Sigmoid colon (tissue), 7 donors: Measurements from ENCODE around the gene FAM117A. TPM values are rescaled to one million over a fixed set of nuclear protein-coding genes. Genes with fewer than 3 reads are reported as not detected.

Source experiments
- DNase-seq: peaks from one replicate; pipeline ENCODE4 v3.0.0-alpha.2; 2019
- H3K27ac ChIP-seq, 4 donors: fragments of 200-600 bp; sonication (generic); one replicate each; pipeline ENCODE4 v1.5.1; 2016 to 2019; ENCODE audit warnings: mild to moderate bottlenecking in 1 of 4
- H3K27me3 ChIP-seq, 3 donors: fragments of 200-600 bp; sonication (generic); one replicate each; pipeline ENCODE4 v1.5.1; 2019; ENCODE audit warnings: mild to moderate bottlenecking in 1 of 3
- H3K36me3 ChIP-seq, 4 donors: fragments of 200-600 bp; sonication (generic); one replicate each; pipeline ENCODE4 v1.5.1; 2016 to 2019
- H3K4me1 ChIP-seq, 4 donors: fragments of 200-600 bp; sonication (generic); one replicate each; pipeline ENCODE4 v1.5.1; 2017 to 2019
- H3K4me3 ChIP-seq, 4 donors: fragments of 200-600 bp; sonication (generic); one replicate each; pipeline ENCODE4 v1.5.1; 2017 to 2019; ENCODE audit warnings: mild to moderate bottlenecking in 2 of 4, moderate library complexity in 1 of 4
- H3K9me3 ChIP-seq, 4 donors: fragments of 200-600 bp in 3 of 4; sonication (generic) in 3 of 4; one replicate each; pipeline versions ENCODE4 v1.5.1 to v1.6.1; 2013 to 2019
- CTCF ChIP-seq, 4 experiments: fragments of 450-650 bp in 3 of 4; fragments of 200-600 bp in 1 of 4; IDR thresholded peaks; one replicate each; pipeline ENCODE4 v1.5.1; 2016 to 2019; ENCODE audit warnings: antibody characterized with exemption in 4 of 4, mild to moderate bottlenecking in 3 of 4, moderate library complexity in 2 of 4
- EP300 ChIP-seq, 4 donors: sonication (generic); formaldehyde crosslinking; IDR thresholded peaks; one replicate each; pipeline ENCODE4 v1.6.1; 2017; ENCODE audit warnings: antibody characterized with exemption in 4 of 4
- POLR2A ChIP-seq, 2 donors: fragments of 450-650 bp; IDR thresholded peaks; one replicate each; pipeline ENCODE4 v1.6.1; 2016; ENCODE audit warnings: antibody characterized with exemption in 2 of 2, mild to moderate bottlenecking in 2 of 2, moderate library complexity in 2 of 2
- POLR2AphosphoS5 ChIP-seq, 4 donors: sonication (generic); formaldehyde crosslinking; IDR thresholded peaks; one replicate each; pipeline ENCODE4 v1.6.1; 2017; ENCODE audit warnings: antibody characterized with exemption in 4 of 4
- WGBS, 2 donors: extraction: QIAGEN DNeasy Blood & Tissue Kit; methylation state at CpG; one replicate each; pipeline ENCODE4 v1.1.7; 2013; 5-methylcytosine and 5-hydroxymethylcytosine counted together
- intact Hi-C: fragments of 100-400 bp; cut with DNase I; formaldehyde crosslinking; loops from one replicate; pipeline ENCODE4 v1.15.1; 2023
- polyA plus RNA-seq, 3 donors: library from polyadenylated mRNA; stranded (reverse); fragments of 200-250 nt; gene quantifications; one replicate each; pipeline ENCODE4 v1.2.3, GENCODE V29; 2013
- total RNA-seq, 4 donors: library from RNA; depleted of rRNA; stranded (reverse); fragments of >200 nt; gene quantifications; one replicate each; pipeline ENCODE4 v1.1.0, GENCODE V29; 2016
- donor health status: healthy with polysubstance abuse.
- donor health status: Bipolar disorder and iron deficiency.
- donor health status: healthy.

Gene FAM117A, protein sequence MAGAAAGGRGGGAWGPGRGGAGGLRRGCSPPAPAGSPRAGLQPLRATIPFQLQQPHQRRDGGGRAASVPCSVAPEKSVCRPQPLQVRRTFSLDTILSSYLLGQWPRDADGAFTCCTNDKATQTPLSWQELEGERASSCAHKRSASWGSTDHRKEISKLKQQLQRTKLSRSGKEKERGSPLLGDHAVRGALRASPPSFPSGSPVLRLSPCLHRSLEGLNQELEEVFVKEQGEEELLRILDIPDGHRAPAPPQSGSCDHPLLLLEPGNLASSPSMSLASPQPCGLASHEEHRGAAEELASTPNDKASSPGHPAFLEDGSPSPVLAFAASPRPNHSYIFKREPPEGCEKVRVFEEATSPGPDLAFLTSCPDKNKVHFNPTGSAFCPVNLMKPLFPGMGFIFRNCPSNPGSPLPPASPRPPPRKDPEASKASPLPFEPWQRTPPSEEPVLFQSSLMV
- 10 to 100 TPM; 11.1 to 34.6 (median 27.4) TPM for total RNA-seq
- polyA plus RNA-seq = 10 to 100 TPM in 1 of 3 donors, 1 to 10 TPM in 2; 3.5 to 15.6 (median 9.6) TPM

DNA sequence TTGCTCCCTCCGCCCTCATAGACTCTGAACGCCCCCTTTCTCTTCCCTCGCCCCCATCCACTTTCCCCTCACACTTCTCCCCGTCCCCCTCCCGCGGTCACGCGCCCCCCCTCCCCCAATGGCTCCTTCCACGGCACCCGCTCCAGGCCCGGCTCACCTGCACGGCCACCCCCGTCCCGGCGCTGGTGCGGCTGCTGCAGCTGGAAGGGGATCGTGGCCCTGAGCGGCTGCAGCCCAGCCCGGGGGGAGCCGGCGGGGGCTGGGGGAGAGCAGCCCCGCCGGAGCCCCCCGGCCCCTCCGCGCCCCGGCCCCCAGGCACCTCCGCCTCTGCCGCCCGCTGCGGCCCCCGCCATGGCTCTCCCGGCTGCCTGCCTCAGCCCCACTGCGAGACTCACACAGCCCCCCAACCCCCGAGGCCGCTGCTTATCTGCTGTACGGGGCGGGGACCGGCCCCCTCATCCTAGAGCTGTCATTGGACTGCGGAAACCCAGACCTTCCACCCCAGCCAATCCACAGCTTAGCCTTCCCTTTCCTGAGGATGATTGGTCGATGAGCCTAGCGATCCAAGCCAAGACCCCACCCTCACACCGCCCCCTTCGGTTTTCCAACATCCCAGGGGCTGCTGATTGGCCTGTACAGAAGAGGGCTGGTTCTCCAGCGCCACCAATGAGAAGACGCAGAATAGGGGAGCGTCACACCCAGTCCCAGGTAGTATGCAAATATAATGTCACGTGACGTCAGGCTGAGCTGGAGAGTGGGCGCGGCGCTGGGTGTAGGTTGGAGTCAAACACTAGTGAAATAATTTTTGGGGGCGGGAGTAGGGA is at the start of gene FAM117A:
Gene FAM117A (minus strand): TSS at position 397 of the 824 bp plus-strand sequence. CDS start 44 bp downstream, at position 353.
- DNase-seq = peak; percentile 99
- Histone ChIP-seq H3K9me3 (no peaks in the 10 kb centered on the region), H3K36me3 (no peaks in the 10 kb centered on the region), H3K27ac (peak within 1 kb of the TSS; percentile 85 to 94 (median 92)), H3K4me1 (peaks cover 0 to 51% (median 40%) of the 10 kb centered on the region in 4 donors), H3K27me3 (no peaks in the 10 kb centered on the region), H3K4me3 (peak within 1 kb of the TSS; percentile 70 to 99 (median 98))
- TF ChIP-seq POLR2AphosphoS5 (IDR thresholded peaks at IDR 0.05) = peak; percentile 79 to 94 (median 88)
- TF ChIP-seq EP300 (IDR thresholded peaks at IDR 0.05) = no peak
- no peak for TF ChIP-seq CTCF (IDR thresholded peaks at IDR 0.05)
- peak; percentile 30 to 40 for TF ChIP-seq POLR2A (IDR thresholded peaks at IDR 0.05)
- intact Hi-C loops = loop anchor here (5.0 kb wide), 2 partner anchors 37 to 57 kb away; partner anchors contain the start of gene SLC35B1
- 1% methylated on average over 53 of the region's 53 CpGs for WGBS, 2 donors

DNA sequence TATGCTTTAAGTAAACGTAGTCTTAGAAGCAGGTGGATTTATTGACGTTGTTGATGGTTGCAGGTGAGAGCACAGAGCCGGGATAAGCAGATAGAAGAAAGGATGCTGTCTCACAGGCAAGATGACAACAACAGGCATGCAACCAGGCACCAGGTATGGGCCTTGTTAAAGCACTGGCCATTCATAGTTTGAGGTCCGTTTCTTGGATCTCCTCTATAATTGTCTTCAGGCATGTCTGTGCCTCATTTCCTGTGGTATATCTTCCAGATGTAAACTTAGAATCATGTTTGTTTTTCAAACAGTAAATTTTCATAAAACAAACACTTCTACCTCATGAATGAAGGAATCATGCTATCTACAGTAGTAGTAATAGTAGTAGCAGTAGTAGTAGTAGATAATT is 45.1 kb upstream of the FAM117A start:
- Histone ChIP-seq H3K4me1 (no peaks in the 10 kb centered on the region), H3K9me3 (no peaks in the 10 kb centered on the region), H3K4me3 (no peak overlapping the region), H3K36me3 (peaks cover 4 to 94% (median 28%) of the 10 kb centered on the region in 4 donors), H3K27me3 (no peaks in the 10 kb centered on the region), H3K27ac (no peak overlapping the region)
- TF ChIP-seq CTCF (IDR thresholded peaks at IDR 0.05) (no peak), POLR2A (IDR thresholded peaks at IDR 0.05) (no peak), POLR2AphosphoS5 (IDR thresholded peaks at IDR 0.05) (no peak), EP300 (IDR thresholded peaks at IDR 0.05) (no peak)
- intact Hi-C loops = no loop called here
- no peak for DNase-seq
- WGBS, 2 donors = 48 to 73% methylated on average over 4 of the region's 4 CpGs

DNA sequence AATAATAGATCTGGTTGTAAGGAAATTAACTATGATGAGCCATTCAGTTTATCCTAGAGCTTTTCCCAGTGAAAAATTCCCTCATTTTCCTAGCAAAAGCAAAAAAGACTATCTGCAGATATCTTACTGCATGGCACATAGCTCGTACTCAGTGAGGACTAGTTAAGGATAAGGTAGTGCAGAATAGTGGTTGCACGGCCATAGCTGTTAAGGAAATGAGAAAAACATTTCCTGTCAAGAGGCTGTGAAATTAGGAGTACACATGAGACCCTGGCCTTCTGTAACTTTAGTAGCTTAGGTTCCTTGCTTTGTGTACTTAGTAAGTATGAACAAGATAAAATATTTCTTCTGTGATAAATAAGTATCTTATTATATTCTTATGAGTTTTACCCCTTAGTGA is 34.8 kb upstream of the FAM117A start:
- TF ChIP-seq EP300 (IDR thresholded peaks at IDR 0.05) (no peak), POLR2AphosphoS5 (IDR thresholded peaks at IDR 0.05) (no peak), POLR2A (IDR thresholded peaks at IDR 0.05) (no peak), CTCF (IDR thresholded peaks at IDR 0.05) (no peak)
- Histone ChIP-seq H3K27me3 (no peaks in the 10 kb centered on the region), H3K27ac (no peak overlapping the region), H3K4me3 (no peak overlapping the region), H3K4me1 (peaks cover 0 to 5% (median 3%) of the 10 kb centered on the region in 4 donors), H3K9me3 (no peaks in the 10 kb centered on the region), H3K36me3 (peaks cover 19 to 89% (median 40%) of the 10 kb centered on the region in 4 donors)
- DNase-seq = no peak
- intact Hi-C loops = no loop called here
- 78 to 89% methylated on average over 2 of the region's 2 CpGs for WGBS, 2 donors

DNA sequence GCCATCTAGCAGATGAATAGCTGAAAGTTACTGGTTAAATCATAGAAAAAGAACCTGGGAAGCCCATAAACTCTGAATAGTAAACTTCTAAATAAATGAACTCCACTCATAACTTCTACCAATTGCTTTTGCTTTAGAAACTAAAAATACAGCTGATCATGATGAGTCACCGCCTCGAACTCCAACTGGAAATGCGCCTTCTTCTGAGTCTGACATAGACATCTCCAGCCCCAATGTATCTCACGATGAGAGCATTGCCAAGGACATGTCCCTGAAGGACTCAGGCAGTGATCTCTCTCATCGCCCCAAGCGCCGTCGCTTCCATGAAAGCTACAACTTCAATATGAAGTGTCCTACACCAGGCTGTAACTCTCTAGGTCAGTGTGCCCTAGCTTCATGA is 34.3 kb upstream of the FAM117A start:
- TF ChIP-seq POLR2A (IDR thresholded peaks at IDR 0.05) (no peak), POLR2AphosphoS5 (IDR thresholded peaks at IDR 0.05) (no peak), EP300 (IDR thresholded peaks at IDR 0.05) (no peak), CTCF (IDR thresholded peaks at IDR 0.05) (no peak)
- H3K4me3 ChIP-seq = no peak overlapping the region
- WGBS, 2 donors = 91 to 93% methylated on average over 8 of the region's 8 CpGs

More for the DNA sequence above, 34.3 kb upstream of the FAM117A start:
- Histone ChIP-seq H3K4me1 (peaks cover 0 to 10% (median 8%) of the 10 kb centered on the region in 4 donors), H3K27ac (no peak overlapping the region), H3K36me3 (peaks cover 19 to 94% (median 40%) of the 10 kb centered on the region in 4 donors), H3K9me3 (no peaks in the 10 kb centered on the region), H3K27me3 (no peaks in the 10 kb centered on the region)
- intact Hi-C loops = no loop called here
- no peak for DNase-seq
